HG03520 (cell line): ENCODE data around the gene KRTAP5-3.
"Not testable (repeated sequence)": the region's sequence is repeated elsewhere in the genome, so short reads cannot be mapped to it uniquely, and the experiment has no call there.

Source experiments
- ATAC-seq: cut with Tn5 transposase; IDR thresholded peaks from one replicate; pipeline ENCODE4 v1.9.1; 2021; ENCODE audit warnings: mild to moderate bottlenecking, moderate library complexity; ENCODE audit not compliant: unreplicated experiment

The KRTAP5-3 gene

GRCh38 chr11:1608363-1608762 is at the start of gene KRTAP5-3:
Gene KRTAP5-3, minus strand, starts transcription at chr11:1608463. Its CDS starts 78 bp downstream, at chr11:1608385.
- ATAC-seq: no peak

GRCh38 chr11:1656670-1657069 is 48.4 kb upstream of the KRTAP5-3 start:
- ATAC-seq: no peak

GRCh38 chr11:1656061-1656441 is 47.8 kb upstream of the KRTAP5-3 start:
- no peak for ATAC-seq

- no peak for ATAC-seq
Measured at GRCh38 chr11:1655168-1656060, 47.2 kb upstream of the KRTAP5-3 start.

GRCh38 chr11:1654388-1655167 is 46.3 kb upstream of the KRTAP5-3 start:
- no peak for ATAC-seq

GRCh38 chr11:1653541-1654387 is 45.5 kb upstream of the KRTAP5-3 start:
- no peak for ATAC-seq

- ATAC-seq: no peak
Measured at GRCh38 chr11:1652771-1653540, 44.7 kb upstream of the KRTAP5-3 start.

- no peak for ATAC-seq
Measured at GRCh38 chr11:1652442-1652770, 44.1 kb upstream of the KRTAP5-3 start.

GRCh38 chr11:1652026-1652425 is 43.8 kb upstream of the KRTAP5-3 start:
- no peak for ATAC-seq

GRCh38 chr11:1651411-1651980 is 43.2 kb upstream of the KRTAP5-3 start:
- no peak for ATAC-seq

- ATAC-seq: no peak
Measured at GRCh38 chr11:1650918-1651262, 42.6 kb upstream of the KRTAP5-3 start.

GRCh38 chr11:1650034-1650917 is 42.0 kb upstream of the KRTAP5-3 start:
- ATAC-seq: no peak

GRCh38 chr11:1648653-1649420 is 40.6 kb upstream of the KRTAP5-3 start:
- no peak for ATAC-seq

- ATAC-seq: no peak
Measured at GRCh38 chr11:1647901-1648652, 39.8 kb upstream of the KRTAP5-3 start.

GRCh38 chr11:1646540-1646939 is 38.3 kb upstream of the KRTAP5-3 start:
- not testable (repeated sequence) for ATAC-seq

GRCh38 chr11:1645357-1645821 is 37.1 kb upstream of the KRTAP5-3 start:
- no peak for ATAC-seq

GRCh38 chr11:1644601-1645356 is 36.5 kb upstream of the KRTAP5-3 start:
- ATAC-seq: no peak
